Ovary (tissue), 3 donors: ENCODE data around the gene PAFAH1B1.

Source experiments
- EP300 ChIP-seq: sonication (generic); formaldehyde crosslinking; IDR thresholded peaks from one replicate; pipeline ENCODE4 v1.6.1; 2017; ENCODE audit warnings: antibody characterized with exemption
- POLR2A ChIP-seq: fragments of 450-650 bp; IDR thresholded peaks from one replicate; pipeline ENCODE4 v1.6.1; 2017; ENCODE audit warnings: antibody characterized with exemption, mild to moderate bottlenecking, moderate library complexity
- TF ChIP-seq, protein P1 (sequence below), 3 donors: fragments of 450-650 bp in 2 of 3; fragments of 200-600 bp in 1 of 3; IDR thresholded peaks; one replicate each; pipeline versions ENCODE4 v1.5.1 to v1.8.0; 2016 to 2022; ENCODE audit warnings: antibody characterized with exemption in 3 of 3, mild to moderate bottlenecking in 1 of 3
- donor health status: DM: no; HTN: no; CAD: no.

DNA sequence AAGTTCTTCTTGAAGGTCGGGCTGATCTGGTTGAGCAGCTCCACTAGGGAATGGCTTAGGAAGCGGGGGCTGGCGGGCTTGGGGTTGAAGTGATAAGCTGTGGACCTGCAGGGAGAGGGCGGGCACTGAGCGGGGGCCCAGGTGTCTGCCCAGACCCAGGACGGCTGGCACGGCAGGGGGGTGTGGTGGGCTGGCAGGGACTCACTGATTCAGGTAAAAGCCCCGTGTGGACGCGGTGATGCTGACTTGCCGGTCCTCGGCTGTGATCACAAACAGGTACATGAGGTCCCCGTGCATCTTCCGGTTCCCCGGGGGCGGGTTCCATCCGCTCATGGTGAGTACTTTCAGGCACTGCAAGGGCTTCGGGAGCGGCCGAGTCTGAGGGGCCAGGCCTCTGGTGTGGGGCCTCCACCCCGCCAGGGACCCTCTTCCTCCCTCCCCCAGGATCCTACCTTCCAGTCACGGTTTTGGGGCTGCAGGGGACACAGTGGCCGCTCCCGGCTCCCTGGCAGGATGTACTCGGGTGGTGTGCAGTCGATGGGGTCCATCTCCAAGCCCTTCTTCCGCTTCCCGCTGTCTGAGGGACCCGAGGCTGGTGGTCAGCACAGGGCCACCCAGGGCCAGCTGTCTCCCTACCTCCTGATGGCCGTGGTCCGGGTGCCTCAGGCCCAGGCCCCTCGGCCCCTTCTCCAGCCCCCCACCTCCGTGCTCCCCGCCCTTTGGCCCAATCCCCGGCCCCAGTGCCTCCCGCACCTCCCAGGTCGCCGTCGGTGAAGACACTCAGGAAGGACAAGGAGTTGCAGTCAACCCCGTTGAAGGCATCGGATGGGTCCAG is 107.9 kb downstream of the PAFAH1B1 start:
- TF ChIP-seq EP300 (no peak), POLR2A (no peak)
- TF ChIP-seq, protein P1, sequence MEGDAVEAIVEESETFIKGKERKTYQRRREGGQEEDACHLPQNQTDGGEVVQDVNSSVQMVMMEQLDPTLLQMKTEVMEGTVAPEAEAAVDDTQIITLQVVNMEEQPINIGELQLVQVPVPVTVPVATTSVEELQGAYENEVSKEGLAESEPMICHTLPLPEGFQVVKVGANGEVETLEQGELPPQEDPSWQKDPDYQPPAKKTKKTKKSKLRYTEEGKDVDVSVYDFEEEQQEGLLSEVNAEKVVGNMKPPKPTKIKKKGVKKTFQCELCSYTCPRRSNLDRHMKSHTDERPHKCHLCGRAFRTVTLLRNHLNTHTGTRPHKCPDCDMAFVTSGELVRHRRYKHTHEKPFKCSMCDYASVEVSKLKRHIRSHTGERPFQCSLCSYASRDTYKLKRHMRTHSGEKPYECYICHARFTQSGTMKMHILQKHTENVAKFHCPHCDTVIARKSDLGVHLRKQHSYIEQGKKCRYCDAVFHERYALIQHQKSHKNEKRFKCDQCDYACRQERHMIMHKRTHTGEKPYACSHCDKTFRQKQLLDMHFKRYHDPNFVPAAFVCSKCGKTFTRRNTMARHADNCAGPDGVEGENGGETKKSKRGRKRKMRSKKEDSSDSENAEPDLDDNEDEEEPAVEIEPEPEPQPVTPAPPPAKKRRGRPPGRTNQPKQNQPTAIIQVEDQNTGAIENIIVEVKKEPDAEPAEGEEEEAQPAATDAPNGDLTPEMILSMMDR (IDR thresholded peaks at IDR 0.05), result no peak
